Measurements from ENCODE around the gene IQCF5.

IQCF5 gene

GRCh38 chr3:51887620-51888019 is 12.2 kb upstream of the IQCF5 start:
- TF ChIP-seq MYC (IDR thresholded peaks at IDR 0.05; ENCODE audit: low read depth, low read length) (no peak), POLR2A (IDR thresholded peaks at IDR 0.05; ENCODE audit: extremely low read depth, insufficient read length) (no peak), MAX (IDR thresholded peaks at IDR 0.05; ENCODE audit: low read depth, low read length) (no peak)
- no peak overlapping the region for H3K4me3 ChIP-seq (ENCODE audit: low read depth, low read length)
- no peak for DNase-seq (ENCODE audit: low read depth)

GRCh38 chr3:51886447-51886846 is 11.0 kb upstream of the IQCF5 start:
- no peak for TF ChIP-seq MYC (IDR thresholded peaks at IDR 0.05; ENCODE audit: low read depth, low read length)
- TF ChIP-seq POLR2A (IDR thresholded peaks at IDR 0.05; ENCODE audit: extremely low read depth, insufficient read length) = no peak
- DNase-seq (ENCODE audit: low read depth) = no peak
- H3K4me3 ChIP-seq (ENCODE audit: low read depth, low read length) = no peak overlapping the region

GRCh38 chr3:51879937-51880336 is 4.5 kb upstream of the IQCF5 start:
- no peak for DNase-seq (ENCODE audit: low read depth)
- TF ChIP-seq MYC (IDR thresholded peaks at IDR 0.05; ENCODE audit: low read depth, low read length) (no peak), POLR2A (IDR thresholded peaks at IDR 0.05; ENCODE audit: extremely low read depth, insufficient read length) (no peak), CTCF (IDR thresholded peaks at IDR 0.05; ENCODE audit: low read depth, low read length) (no peak), MAX (IDR thresholded peaks at IDR 0.05; ENCODE audit: low read depth, low read length) (no peak)
- H3K4me3 ChIP-seq (ENCODE audit: low read depth, low read length) = no peak overlapping the region

- no peak for DNase-seq (ENCODE audit: low read depth)
- no peak overlapping the region for H3K4me3 ChIP-seq (ENCODE audit: low read depth, low read length)
- TF ChIP-seq MAX (IDR thresholded peaks at IDR 0.05; ENCODE audit: low read depth, low read length) (no peak), POLR2A (IDR thresholded peaks at IDR 0.05; ENCODE audit: extremely low read depth, insufficient read length) (no peak), MYC (IDR thresholded peaks at IDR 0.05; ENCODE audit: low read depth, low read length) (no peak), CTCF (IDR thresholded peaks at IDR 0.05; ENCODE audit: low read depth, low read length) (no peak)
These were observed 785 bp upstream of the IQCF5 start for GRCh38 chr3:51876186-51876585.

GRCh38 chr3:51874889-51875288 is 512 bp downstream of the IQCF5 start:
- TF ChIP-seq CTCF (IDR thresholded peaks at IDR 0.05; ENCODE audit: low read depth, low read length) (no peak), MAX (IDR thresholded peaks at IDR 0.05; ENCODE audit: low read depth, low read length) (no peak), POLR2A (IDR thresholded peaks at IDR 0.05; ENCODE audit: extremely low read depth, insufficient read length) (no peak), MYC (IDR thresholded peaks at IDR 0.05; ENCODE audit: low read depth, low read length) (no peak)
- no peak overlapping the region for H3K4me3 ChIP-seq (ENCODE audit: low read depth, low read length)
- no peak for DNase-seq (ENCODE audit: low read depth)

GRCh38 chr3:51874411-51874810 is 990 bp downstream of the IQCF5 start:
- H3K4me3 ChIP-seq (ENCODE audit: low read depth, low read length) = no peak overlapping the region
- TF ChIP-seq MAX (IDR thresholded peaks at IDR 0.05; ENCODE audit: low read depth, low read length) = no peak
- TF ChIP-seq POLR2A (IDR thresholded peaks at IDR 0.05; ENCODE audit: extremely low read depth, insufficient read length) = no peak
- no peak for TF ChIP-seq CTCF (IDR thresholded peaks at IDR 0.05; ENCODE audit: low read depth, low read length)
- no peak for TF ChIP-seq MYC (IDR thresholded peaks at IDR 0.05; ENCODE audit: low read depth, low read length)
- DNase-seq (ENCODE audit: low read depth) = no peak

GRCh38 chr3:51873876-51874275 is 1.5 kb downstream of the IQCF5 start:
- DNase-seq (ENCODE audit: low read depth) = no peak
- TF ChIP-seq CTCF (IDR thresholded peaks at IDR 0.05; ENCODE audit: low read depth, low read length) = no peak
- TF ChIP-seq MYC (IDR thresholded peaks at IDR 0.05; ENCODE audit: low read depth, low read length) = no peak
- TF ChIP-seq MAX (IDR thresholded peaks at IDR 0.05; ENCODE audit: low read depth, low read length) = no peak
- no peak for TF ChIP-seq POLR2A (IDR thresholded peaks at IDR 0.05; ENCODE audit: extremely low read depth, insufficient read length)

More at GRCh38 chr3:51873876-51874275, 1.5 kb downstream of the IQCF5 start:
- no peak overlapping the region for H3K4me3 ChIP-seq (ENCODE audit: low read depth, low read length)

Data from NB4 (cell line).